Coronary artery (tissue), 2 donors: ENCODE results near the gene SV2C.

Experiments
- DNase-seq: peaks from one replicate; pipeline ENCODE4 v3.0.0-alpha.2; 2017; ENCODE audit warnings: low spot score
- H3K27ac ChIP-seq, 2 donors: fragments of 200-600 bp; sonication (generic); one replicate each; pipeline ENCODE4 v1.5.1; 2016 to 2019
- H3K4me3 ChIP-seq: fragments of 200-600 bp; sonication (generic); 2 replicates; pipeline ENCODE4 v1.5.1; 2016; ENCODE audit warnings: mild to moderate bottlenecking, moderate library complexity
- CTCF ChIP-seq: fragments of 200-600 bp; sonication (generic); IDR thresholded peaks from one replicate; pipeline ENCODE4 v1.5.1; 2019; ENCODE audit warnings: antibody characterized with exemption

Gene SV2C

DNA sequence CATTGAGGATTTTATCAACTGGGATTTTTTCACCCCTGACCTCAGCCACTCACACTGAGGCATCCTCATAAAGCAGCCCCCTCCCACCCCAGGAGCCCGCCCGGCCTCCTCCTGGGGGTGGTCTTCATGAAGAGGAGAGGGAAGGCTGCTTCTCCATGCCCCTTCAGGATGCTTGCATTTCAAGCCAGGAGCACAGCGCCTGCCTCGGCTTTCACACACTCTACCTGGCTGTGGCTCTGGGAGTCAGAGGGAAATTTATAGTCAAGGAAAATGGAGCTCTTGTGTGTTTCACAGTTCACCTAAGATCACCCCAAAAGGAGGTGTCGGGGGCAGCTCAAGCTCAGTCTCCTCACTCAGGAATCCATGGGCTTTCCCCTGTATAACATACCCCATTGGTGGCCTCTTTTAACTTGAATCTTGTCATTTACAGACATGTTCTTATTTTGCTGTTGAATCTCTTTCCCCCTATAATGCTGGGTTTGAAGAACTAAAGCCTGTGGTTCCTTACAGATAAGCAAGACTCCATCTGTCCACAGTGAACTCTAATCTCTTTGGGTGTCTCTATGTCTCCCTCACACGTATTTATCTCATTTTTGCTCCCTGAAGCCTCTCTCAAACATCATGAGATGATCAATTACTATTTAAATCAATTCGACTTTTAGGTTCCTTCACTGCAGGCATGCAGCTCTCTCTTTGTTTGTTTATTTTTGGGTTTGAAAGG lies 297.3 kb downstream of the SV2C start:
- no peak for DNase-seq
- H3K27ac ChIP-seq: no peak overlapping the region
- no peak for TF ChIP-seq CTCF
- H3K4me3 ChIP-seq: no peak overlapping the region

DNA sequence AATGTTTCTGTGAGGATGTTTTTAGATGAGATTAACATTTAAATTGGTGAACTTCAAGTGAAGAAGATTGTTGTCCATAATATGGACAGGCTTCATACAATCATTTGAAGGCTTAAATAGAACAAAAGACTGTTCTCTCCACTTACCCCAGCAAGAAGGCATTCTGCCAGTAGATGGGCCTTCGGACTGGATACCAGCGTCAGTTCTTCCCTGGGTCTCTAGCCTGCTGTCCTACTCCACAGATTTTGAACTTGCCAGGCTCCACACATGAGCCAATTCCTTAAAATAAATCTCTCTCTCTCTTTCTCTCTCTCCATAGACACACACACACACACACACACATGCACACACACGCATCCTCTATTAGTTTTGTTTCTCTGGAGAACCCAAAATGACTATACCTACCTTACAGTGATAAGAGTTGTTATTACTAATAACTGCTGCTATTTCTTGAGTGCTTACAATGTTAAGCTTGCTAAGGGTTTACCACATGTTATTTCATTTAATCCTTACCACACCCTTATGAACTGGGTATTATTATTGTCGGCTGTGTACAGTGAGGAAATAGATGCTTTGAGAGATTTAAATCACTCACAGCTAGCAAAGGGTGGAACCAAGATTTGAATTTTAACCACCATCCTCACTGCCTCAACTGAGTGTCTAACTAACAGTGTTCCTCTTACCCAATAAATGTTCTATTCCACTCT lies 300.1 kb downstream of the SV2C start:
- no peak for DNase-seq
- Histone ChIP-seq H3K27ac (no peak overlapping the region), H3K4me3 (no peak overlapping the region)
- TF ChIP-seq CTCF: no peak

DNA sequence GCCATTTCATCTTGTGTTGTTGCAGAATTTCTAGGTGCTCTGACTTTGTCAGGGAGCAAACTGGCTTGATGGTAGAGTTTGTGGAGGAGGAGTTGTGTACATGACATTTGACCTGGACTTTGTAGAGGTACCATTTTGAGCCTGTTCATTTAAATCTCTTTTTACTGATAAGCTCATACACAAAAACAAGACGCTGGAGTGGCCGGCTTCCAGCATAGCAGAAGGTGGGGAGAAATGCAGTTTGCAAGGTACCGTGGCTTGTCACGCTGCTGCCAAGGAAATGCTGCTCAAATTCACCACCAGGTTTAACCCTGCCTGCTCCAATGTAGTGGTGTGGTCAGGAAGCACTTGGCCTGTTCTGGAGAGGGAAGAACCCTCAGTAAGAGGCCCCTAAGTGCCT lies 301.0 kb downstream of the SV2C start:
- Histone ChIP-seq H3K4me3 (no peak overlapping the region), H3K27ac (no peak overlapping the region)

GRCh38 chr5:76384705-76385104 lies 301.5 kb downstream of the SV2C start:
- no peak for DNase-seq
- no peak for TF ChIP-seq CTCF

More for the DNA sequence above, 301.0 kb downstream of the SV2C start:
- TF ChIP-seq CTCF: no peak
- no peak for DNase-seq

GRCh38 chr5:76385540-76385939 lies 302.4 kb downstream of the SV2C start:
- H3K27ac ChIP-seq: no peak overlapping the region
- DNase-seq: no peak
- TF ChIP-seq CTCF: no peak
- no peak overlapping the region for H3K4me3 ChIP-seq

More at GRCh38 chr5:76384705-76385104, 301.5 kb downstream of the SV2C start:
- H3K4me3 ChIP-seq: no peak overlapping the region
- no peak overlapping the region for H3K27ac ChIP-seq

- Histone ChIP-seq H3K27ac (no peak overlapping the region), H3K4me3 (no peak overlapping the region)
- no peak for TF ChIP-seq CTCF
- DNase-seq: no peak
Measured at GRCh38 chr5:76386360-76386759, 303.2 kb downstream of the SV2C start.

DNA sequence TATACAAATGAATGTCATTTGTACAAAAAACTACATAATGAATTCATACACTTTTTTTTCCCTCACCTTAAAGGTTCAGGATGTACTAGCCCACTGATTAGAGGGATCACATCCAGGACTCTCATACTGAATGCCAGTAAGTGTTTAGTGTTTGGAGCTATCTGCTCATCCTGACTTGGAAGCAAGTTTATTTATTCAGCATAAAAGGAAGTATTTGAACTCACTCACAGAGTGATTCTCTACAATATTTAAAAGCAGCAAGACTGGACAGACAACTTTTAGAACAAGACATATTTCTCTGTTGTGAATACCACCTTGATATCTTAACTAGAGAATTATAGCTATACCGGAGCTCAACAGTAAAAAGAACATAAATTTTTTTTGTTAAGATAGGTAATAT lies 305.1 kb downstream of the SV2C start:
- Histone ChIP-seq H3K4me3 (no peak overlapping the region), H3K27ac (no peak overlapping the region)
- no peak for TF ChIP-seq CTCF
- DNase-seq: no peak
